KMS-11 (cell line): ENCODE results near the gene HSPA12B.

Source experiments
- H2AFZ ChIP-seq: fragments of 200-600 bp; sonication (generic); 2 replicates; pipeline ENCODE4 v1.6.1; 2016; ENCODE audit warnings: antibody characterized with exemption, mixed run types, low read depth
- H3K27ac ChIP-seq: fragments of 200-600 bp; sonication (generic); 2 replicates; pipeline ENCODE4 v1.6.1; 2016; ENCODE audit warnings: mild to moderate bottlenecking, mixed run types
- H3K27me3 ChIP-seq: fragments of 200-600 bp; sonication (generic); 2 replicates; pipeline ENCODE4 v1.6.1; 2017; ENCODE audit warnings: mild to moderate bottlenecking, low read depth, mixed run types, moderate library complexity; ENCODE audit not compliant: insufficient read depth
- H3K36me3 ChIP-seq: fragments of 200-600 bp; sonication (generic); 2 replicates; pipeline ENCODE4 v1.6.1; 2017; ENCODE audit warnings: mild to moderate bottlenecking, mixed run types; ENCODE audit not compliant: insufficient read depth
- H3K4me1 ChIP-seq: fragments of 200-600 bp; sonication (generic); 2 replicates; pipeline ENCODE4 v1.6.1; 2016; ENCODE audit warnings: mild to moderate bottlenecking, low read depth, mixed run types; ENCODE audit not compliant: poor library complexity, severe bottlenecking
- H3K4me2 ChIP-seq: fragments of 200-600 bp; sonication (generic); 2 replicates; pipeline ENCODE4 v1.7.0; 2016; ENCODE audit warnings: mild to moderate bottlenecking, mixed run types
- H3K4me3 ChIP-seq: fragments of 200-600 bp; sonication (generic); IDR thresholded peaks from 2 replicates; pipeline ENCODE4 v1.6.1; 2017; ENCODE audit warnings: low read depth, low read length, mixed read lengths; ENCODE audit not compliant: insufficient read depth
- H3K79me2 ChIP-seq: fragments of 200-600 bp; sonication (generic); 2 replicates; pipeline ENCODE4 v1.6.1; 2016; ENCODE audit warnings: low read depth, mixed run types; ENCODE audit not compliant: insufficient read depth
- H3K9ac ChIP-seq: fragments of 200-600 bp; sonication (generic); 2 replicates; pipeline ENCODE4 v1.6.1; 2016; ENCODE audit warnings: mild to moderate bottlenecking, mixed run types
- H4K20me1 ChIP-seq: fragments of 200-600 bp; sonication (generic); 2 replicates; pipeline ENCODE4 v1.6.1; 2016; ENCODE audit warnings: mild to moderate bottlenecking, mixed run types; ENCODE audit not compliant: insufficient read depth
- CTCF ChIP-seq: fragments of 200-600 bp; sonication (generic); conservative IDR thresholded peaks from 2 replicates; pipeline ENCODE4 v1.6.1; 2017; ENCODE audit warnings: low read depth, mild to moderate bottlenecking, antibody characterized with exemption, low read length, moderate library complexity, mixed read lengths

The HSPA12B gene

GRCh38 chr20:3716195-3716834 lies 16.2 kb upstream of the HSPA12B start:
- H3K9ac ChIP-seq: no peak overlapping the region
- H2AFZ ChIP-seq: no peak overlapping the region
- no peaks in the 10 kb centered on the region for H3K27me3 ChIP-seq
- no peak overlapping the region for H3K27ac ChIP-seq
- peak; percentile 55 for TF ChIP-seq CTCF
- H3K4me3 ChIP-seq: no peak overlapping the region
- no peaks in the 10 kb centered on the region for H3K79me2 ChIP-seq
- H3K4me2 ChIP-seq: no peak overlapping the region
- peaks cover 7% of the 10 kb centered on the region for H3K4me1 ChIP-seq
- no peaks in the 10 kb centered on the region for H3K36me3 ChIP-seq
- no peaks in the 10 kb centered on the region for H4K20me1 ChIP-seq

- peaks cover 7% of the 10 kb centered on the region for H3K4me1 ChIP-seq
- H3K4me2 ChIP-seq: no peak overlapping the region
- H3K27me3 ChIP-seq: no peaks in the 10 kb centered on the region
- no peaks in the 10 kb centered on the region for H3K36me3 ChIP-seq
- H3K9ac ChIP-seq: no peak overlapping the region
- H3K79me2 ChIP-seq: no peaks in the 10 kb centered on the region
- no peak overlapping the region for H2AFZ ChIP-seq
- no peak overlapping the region for H3K27ac ChIP-seq
- H4K20me1 ChIP-seq: no peaks in the 10 kb centered on the region
- no peak overlapping the region for H3K4me3 ChIP-seq
- TF ChIP-seq CTCF: no peak
Measured at GRCh38 chr20:3719046-3719445, 13.4 kb upstream of the HSPA12B start.

- no peak for TF ChIP-seq CTCF
- H3K27me3 ChIP-seq: no peaks in the 10 kb centered on the region
- no peak overlapping the region for H2AFZ ChIP-seq
- no peaks in the 10 kb centered on the region for H3K36me3 ChIP-seq
- no peak overlapping the region for H3K4me3 ChIP-seq
- no peaks in the 10 kb centered on the region for H3K79me2 ChIP-seq
- no peak overlapping the region for H3K27ac ChIP-seq
- H4K20me1 ChIP-seq: no peaks in the 10 kb centered on the region
- peaks cover 7% of the 10 kb centered on the region for H3K4me1 ChIP-seq
- no peak overlapping the region for H3K4me2 ChIP-seq
- no peak overlapping the region for H3K9ac ChIP-seq
Measured at GRCh38 chr20:3720068-3720467, 12.4 kb upstream of the HSPA12B start.

GRCh38 chr20:3720626-3721025 lies 11.9 kb upstream of the HSPA12B start:
- no peak overlapping the region for H3K4me2 ChIP-seq
- H3K9ac ChIP-seq: no peak overlapping the region
- no peak overlapping the region for H3K27ac ChIP-seq
- no peaks in the 10 kb centered on the region for H4K20me1 ChIP-seq
- TF ChIP-seq CTCF: no peak
- H2AFZ ChIP-seq: no peak overlapping the region
- H3K36me3 ChIP-seq: no peaks in the 10 kb centered on the region
- no peaks in the 10 kb centered on the region for H3K27me3 ChIP-seq
- H3K79me2 ChIP-seq: no peaks in the 10 kb centered on the region
- no peak overlapping the region for H3K4me3 ChIP-seq
- peaks cover 7% of the 10 kb centered on the region for H3K4me1 ChIP-seq
